Jurkat, Clone E6-1 (cell line): Measurements from ENCODE around the gene CHST8.
A peak's percentile ranks its signal among the peaks of the same experiment; 100 is the strongest.

Experiments
- DNase-seq: peaks from one replicate; pipeline ENCODE4 v3.0.0-alpha.2; 2011; ENCODE audit warnings: low read depth, low spot score
- H3K4me3 ChIP-seq: 2 replicates; pipeline ENCODE4 v1.5.1; 2011; ENCODE audit warnings: mild to moderate bottlenecking, low read length, control low read depth, moderate library complexity

CHST8 gene

DNA sequence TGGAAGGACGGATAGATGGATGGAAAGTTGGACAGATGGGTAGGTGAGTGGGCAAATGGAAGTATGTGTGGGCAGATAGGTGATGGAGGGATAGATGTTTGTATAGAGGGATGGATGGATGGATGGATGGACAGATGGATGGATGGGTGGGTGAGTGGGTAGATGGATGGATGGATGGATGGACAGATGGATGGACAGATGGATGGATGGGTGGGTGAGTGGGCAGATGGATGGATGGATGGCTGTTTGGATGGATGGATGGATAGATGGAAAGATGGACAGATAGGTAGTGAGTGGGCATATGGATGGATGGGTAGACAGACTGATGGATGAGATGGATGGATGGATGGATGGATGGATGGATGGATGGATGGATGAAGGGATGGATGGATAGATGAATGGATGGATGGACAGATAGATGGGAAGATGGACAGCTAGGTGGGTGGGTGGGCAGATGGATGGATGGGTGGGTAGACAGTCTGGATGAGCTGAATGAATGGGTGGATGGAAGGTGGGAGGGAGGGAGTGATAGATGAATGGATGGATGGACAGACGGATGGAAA, 100.1 kb downstream of the CHST8 start:
- DNase-seq: no peak
- no peak overlapping the region for H3K4me3 ChIP-seq

GRCh38 chr19:33722456-33723239, 100.9 kb downstream of the CHST8 start:
- DNase-seq: no peak
- no peak overlapping the region for H3K4me3 ChIP-seq

GRCh38 chr19:33723512-33723911, 101.8 kb downstream of the CHST8 start:
- no peak overlapping the region for H3K4me3 ChIP-seq
- DNase-seq: no peak

- DNase-seq: no peak
- no peak overlapping the region for H3K4me3 ChIP-seq
Measured at GRCh38 chr19:33724021-33724720, 102.4 kb downstream of the CHST8 start.

DNA sequence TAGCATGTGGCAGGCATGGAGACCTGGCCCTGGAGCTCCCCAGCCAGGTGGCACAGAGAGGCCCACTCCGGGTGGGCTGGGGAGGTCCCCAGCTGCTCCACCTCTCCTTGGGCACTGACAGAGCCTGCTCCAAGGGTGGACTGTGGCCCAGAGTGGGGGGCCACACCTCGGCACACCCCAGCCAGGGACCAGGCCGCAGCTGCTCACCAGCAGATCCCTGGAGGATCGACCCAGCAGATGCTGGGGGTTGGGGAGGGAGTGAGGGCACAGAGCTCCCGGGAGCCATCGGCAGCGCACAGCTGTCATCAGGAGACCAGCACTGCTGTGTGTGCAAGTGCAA, 102.9 kb downstream of the CHST8 start:
- DNase-seq: no peak

GRCh38 chr19:33725567-33725966, 103.8 kb downstream of the CHST8 start:
- no peak overlapping the region for H3K4me3 ChIP-seq
- DNase-seq: no peak

More for the DNA sequence above, 102.9 kb downstream of the CHST8 start:
- no peak overlapping the region for H3K4me3 ChIP-seq

GRCh38 chr19:33726756-33727155, 105.0 kb downstream of the CHST8 start:
- no peak for DNase-seq
- H3K4me3 ChIP-seq: no peak overlapping the region

- no peak overlapping the region for H3K4me3 ChIP-seq
- no peak for DNase-seq
Measured at GRCh38 chr19:33727331-33727998, 105.7 kb downstream of the CHST8 start.

GRCh38 chr19:33728141-33728540, 106.4 kb downstream of the CHST8 start:
- H3K4me3 ChIP-seq: no peak overlapping the region
- no peak for DNase-seq

- H3K4me3 ChIP-seq: no peak overlapping the region
- DNase-seq: no peak
Measured at GRCh38 chr19:33730858-33731607, 109.3 kb downstream of the CHST8 start.

DNA sequence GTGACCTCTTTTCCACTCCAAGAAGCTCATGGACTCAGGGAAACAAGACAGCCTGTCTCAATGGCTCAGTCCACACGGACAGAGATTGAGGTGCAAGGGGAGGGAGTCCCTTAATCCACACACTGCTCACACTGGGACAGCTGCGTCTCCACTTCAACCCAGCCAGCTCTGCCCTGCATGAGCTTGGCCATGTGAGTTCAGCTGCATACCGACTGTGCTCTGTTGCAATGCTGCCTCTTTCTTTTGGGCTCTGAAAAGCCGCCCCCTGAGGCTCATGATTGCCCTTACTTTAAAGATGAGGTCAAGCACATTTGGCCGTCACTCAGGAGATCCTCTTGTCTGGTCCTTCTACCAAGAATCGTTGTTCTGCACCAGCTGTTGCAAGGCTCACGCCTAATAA, 110.1 kb downstream of the CHST8 start:
- DNase-seq: no peak
- H3K4me3 ChIP-seq: no peak overlapping the region

GRCh38 chr19:33734913-33735312, 113.2 kb downstream of the CHST8 start:
- DNase-seq: no peak
- no peak overlapping the region for H3K4me3 ChIP-seq

- no peak for DNase-seq
- H3K4me3 ChIP-seq: no peak overlapping the region
Measured at GRCh38 chr19:33736158-33736557, 114.4 kb downstream of the CHST8 start.

DNA sequence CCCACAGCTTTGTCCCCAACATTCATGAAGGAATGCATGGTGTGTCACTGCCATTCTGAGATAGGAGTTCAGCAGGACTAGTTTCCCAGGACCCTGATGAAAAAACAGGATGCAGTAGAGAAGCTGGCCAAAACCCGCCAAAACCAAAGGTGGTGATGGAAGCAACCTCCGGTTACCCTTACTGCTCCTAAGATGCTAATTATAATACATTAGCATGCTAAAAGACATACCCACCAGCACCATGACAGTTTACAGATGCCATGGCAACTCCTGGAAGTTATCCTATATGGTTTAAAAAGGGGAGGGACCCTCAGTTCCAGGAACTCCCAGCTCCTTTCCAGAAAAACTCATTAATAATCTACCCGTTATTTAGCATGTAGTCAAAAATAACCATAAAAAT, 115.0 kb downstream of the CHST8 start:
- H3K4me3 ChIP-seq: no peak overlapping the region

GRCh38 chr19:33737681-33738371, 116.1 kb downstream of the CHST8 start:
- H3K4me3 ChIP-seq: no peak overlapping the region
- no peak for DNase-seq

More for the DNA sequence above, 115.0 kb downstream of the CHST8 start:
- no peak for DNase-seq

DNA sequence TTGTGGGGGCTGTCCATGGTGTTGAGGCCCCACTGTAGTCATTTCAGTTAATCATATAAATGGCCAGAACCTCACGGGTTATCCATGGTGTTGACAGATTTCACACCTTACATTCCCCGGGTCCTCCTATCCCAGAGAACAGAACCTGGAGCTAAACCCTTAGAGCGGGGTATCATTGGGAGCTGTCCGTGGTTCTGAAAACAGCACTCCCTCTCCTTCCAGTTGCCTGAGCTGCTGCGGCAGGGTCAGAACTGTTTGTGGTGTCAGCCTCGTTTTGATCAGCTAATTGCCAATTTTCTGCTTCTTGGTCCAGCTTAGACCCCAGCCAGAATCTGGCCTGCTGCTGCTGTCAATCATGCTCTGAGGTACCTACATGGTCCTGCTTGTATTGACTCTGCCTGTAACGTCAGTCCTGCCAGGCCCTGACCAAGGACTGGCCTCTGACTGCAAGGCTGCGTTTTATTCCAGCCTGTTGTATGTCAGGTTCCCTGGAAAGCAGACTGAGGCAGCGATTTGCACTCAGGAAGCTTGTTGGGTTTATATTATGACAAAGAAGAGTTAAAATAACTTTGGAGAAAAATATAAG, 119.2 kb downstream of the CHST8 start:
- peak; percentile 40 for DNase-seq
- H3K4me3 ChIP-seq: no peak overlapping the region

GRCh38 chr19:33745297-33745696, 123.5 kb downstream of the CHST8 start:
- no peak for DNase-seq
- H3K4me3 ChIP-seq: no peak overlapping the region

- H3K4me3 ChIP-seq: no peak overlapping the region
- no peak for DNase-seq
Measured at GRCh38 chr19:33746159-33746558, 124.4 kb downstream of the CHST8 start.
